AG09319 (cell line): ENCODE measurements around the gene RALGPS2.

Source experiments
- DNase-seq: peaks from one replicate; pipeline ENCODE4 v3.0.0-alpha.2; 2010; ENCODE audit warnings: low read depth; ENCODE audit errors: extremely low read depth
- TF ChIP-seq, protein P1 (sequence below): IDR thresholded peaks from 2 replicates; pipeline ENCODE4 v1.5.1; 2011; ENCODE audit warnings: low read depth, mild to moderate bottlenecking, inconsistent platforms, low read length, moderate library complexity

The RALGPS2 gene

DNA sequence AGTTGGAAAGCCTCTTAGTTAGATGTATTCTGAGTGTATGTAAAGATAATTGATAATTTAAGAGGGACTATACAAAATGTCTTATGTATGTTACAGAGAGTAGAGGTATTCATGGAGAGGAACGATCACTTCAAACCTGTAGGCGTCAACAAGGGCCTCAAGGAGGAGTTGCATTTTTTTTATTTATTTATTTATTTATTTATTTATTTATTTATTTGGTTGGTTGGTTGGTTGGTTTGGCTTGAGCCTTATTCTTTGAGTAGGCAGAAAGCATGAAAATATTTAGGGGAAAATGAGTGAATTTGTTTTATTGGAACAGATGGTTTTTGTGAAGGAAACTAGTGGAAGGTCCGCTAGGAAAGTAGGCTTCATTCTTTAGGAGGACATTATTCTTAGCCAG, 137.4 kb downstream of the RALGPS2 start:
- TF ChIP-seq, protein P1, sequence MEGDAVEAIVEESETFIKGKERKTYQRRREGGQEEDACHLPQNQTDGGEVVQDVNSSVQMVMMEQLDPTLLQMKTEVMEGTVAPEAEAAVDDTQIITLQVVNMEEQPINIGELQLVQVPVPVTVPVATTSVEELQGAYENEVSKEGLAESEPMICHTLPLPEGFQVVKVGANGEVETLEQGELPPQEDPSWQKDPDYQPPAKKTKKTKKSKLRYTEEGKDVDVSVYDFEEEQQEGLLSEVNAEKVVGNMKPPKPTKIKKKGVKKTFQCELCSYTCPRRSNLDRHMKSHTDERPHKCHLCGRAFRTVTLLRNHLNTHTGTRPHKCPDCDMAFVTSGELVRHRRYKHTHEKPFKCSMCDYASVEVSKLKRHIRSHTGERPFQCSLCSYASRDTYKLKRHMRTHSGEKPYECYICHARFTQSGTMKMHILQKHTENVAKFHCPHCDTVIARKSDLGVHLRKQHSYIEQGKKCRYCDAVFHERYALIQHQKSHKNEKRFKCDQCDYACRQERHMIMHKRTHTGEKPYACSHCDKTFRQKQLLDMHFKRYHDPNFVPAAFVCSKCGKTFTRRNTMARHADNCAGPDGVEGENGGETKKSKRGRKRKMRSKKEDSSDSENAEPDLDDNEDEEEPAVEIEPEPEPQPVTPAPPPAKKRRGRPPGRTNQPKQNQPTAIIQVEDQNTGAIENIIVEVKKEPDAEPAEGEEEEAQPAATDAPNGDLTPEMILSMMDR, result no peak
- DNase-seq, result no peak

DNA sequence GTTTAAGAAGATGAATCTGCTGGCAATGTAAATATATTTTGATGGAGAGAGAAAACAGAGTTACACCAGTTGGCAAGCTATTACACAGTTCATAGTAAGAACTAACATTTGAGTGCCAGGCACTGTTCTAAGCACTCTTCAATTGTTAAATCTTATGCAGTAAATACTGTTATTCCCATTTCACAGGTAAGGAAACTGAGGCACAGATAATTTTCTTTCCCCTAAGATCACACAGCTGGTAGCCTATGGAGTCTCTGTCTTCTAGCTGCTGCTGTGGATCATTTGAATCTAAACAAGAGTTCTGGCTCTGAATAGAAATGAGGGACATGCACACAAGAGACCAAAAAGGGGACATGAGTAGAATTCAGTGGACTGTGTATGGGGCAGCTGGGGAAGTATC, 137.8 kb downstream of the RALGPS2 start:
- TF ChIP-seq, protein P1, result no peak
- no peak for DNase-seq

DNA sequence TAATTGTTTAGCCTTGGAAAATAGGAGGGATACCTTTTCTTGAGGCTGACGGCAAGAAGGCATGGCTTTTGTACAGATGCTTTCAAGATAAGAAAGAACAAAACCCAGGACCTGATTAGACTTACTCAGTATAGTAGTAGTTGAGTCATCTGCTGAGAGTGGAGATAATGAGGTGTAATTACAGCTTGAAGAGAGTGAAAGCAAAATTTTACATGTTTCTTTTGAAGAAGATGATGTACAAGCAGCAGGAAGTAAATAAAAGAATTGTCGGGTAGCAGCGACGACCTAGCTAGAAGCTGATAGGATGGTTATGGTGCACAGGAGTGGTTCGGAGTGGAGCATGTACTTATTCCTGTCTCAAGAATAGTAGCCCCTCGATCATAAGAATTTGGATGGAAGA, 139.3 kb downstream of the RALGPS2 start:
- TF ChIP-seq, protein P1, result no peak
- no peak for DNase-seq

DNA sequence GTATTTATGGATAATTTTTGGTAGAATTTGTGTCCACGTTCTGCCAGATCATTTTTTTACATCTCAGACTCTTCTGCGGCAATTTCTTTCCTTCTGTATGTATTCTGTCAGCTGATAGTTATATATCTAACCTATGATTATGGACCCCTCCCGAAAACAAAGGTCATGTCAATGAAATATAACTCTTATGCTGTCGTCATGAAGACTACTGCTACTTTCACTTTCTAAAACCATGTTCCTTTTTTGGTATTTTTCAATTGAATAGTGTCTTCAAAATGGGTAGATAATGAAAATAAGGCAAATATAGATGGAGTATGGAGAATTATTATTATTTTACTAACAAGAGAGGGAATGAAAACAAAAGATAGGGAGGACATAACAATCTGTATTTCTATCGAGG, 142.6 kb downstream of the RALGPS2 start:
- no peak for DNase-seq
- TF ChIP-seq, protein P1, result no peak

DNA sequence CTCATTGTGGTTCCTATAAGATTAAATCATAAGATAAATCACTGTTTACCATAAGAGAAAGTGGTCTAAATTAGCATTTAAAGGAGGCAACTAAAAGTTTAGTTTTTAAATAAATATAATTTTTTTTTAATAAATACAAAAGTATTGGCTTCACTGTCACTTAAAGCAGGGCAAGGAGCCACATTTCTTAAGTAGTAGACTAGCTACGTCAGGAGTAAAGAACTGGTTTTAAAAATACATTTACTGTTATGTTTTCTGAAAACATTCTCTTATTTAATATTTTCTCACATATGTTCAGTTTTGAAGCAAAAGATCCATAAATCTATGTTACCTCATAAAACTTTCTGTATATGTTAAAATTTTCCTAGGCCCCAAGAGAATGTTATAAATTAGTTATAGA, 143.7 kb downstream of the RALGPS2 start:
- TF ChIP-seq, protein P1, result no peak
- DNase-seq, result no peak

DNA sequence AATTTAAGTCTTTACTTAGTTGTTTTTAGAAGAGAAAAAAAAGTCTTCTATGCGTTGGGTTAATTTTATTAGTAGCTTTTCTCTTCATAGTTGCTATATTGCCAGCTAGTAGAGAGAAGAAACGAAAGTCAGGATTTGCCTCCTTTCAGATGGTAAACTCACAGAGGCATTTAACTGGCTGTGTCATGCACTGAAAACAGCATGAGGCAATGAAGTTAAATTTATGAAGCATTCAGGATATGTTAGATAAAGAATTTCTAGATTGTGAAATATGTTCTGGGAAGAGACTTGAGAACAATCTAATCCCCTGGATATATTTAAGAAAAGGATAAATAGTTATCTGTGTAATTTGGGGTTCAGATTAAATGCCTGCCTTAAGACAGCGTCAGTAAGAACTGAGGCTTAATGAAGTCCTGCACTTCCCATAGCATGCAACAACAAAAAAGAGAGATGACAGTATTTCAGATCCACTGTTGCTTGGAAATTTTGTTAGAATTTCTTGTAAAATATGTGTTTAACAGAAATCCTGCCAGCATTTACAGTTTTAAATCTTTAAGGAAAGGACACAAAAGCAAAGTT, 144.2 kb downstream of the RALGPS2 start:
- TF ChIP-seq, protein P1, result no peak
- DNase-seq, result no peak

DNA sequence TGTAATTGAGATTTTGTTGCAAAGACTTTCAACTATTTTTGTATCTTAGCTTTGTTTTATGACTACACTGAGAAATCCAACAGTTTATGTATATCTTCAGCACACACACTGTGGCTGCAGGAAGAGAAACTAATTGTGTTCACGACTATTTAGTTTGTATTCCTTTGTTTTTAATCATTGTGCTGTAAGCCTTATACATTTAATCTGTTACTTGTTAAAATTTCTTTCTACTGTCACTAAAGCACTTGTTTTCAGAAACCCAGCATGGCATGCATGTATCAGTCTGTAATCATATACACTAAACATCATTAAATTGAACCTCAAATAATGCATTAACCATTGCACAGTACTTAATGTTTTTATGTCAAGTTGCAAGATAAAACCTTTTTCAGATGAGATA, 145.2 kb downstream of the RALGPS2 start:
- TF ChIP-seq, protein P1, result no peak
- DNase-seq, result no peak
